Endodermal cell (in vitro differentiated cells): ENCODE measurements around the gene GARIN5B. TPM values are rescaled to one million over a fixed set of nuclear protein-coding genes. Genes with fewer than 3 reads are reported as not detected.

Source experiments
- DNase-seq: peaks from one replicate; pipeline ENCODE4 v3.0.0-alpha.2; 2017
- H3K27ac ChIP-seq: 2 replicates; pipeline ENCODE4 v1.5.1; 2013; ENCODE audit warnings: mild to moderate bottlenecking, low read depth, low read length, moderate library complexity
- H3K27me3 ChIP-seq: 2 replicates; pipeline ENCODE4 v1.6.1; 2013; ENCODE audit warnings: mild to moderate bottlenecking, low read length, moderate library complexity; ENCODE audit not compliant: insufficient read depth, control insufficient read depth, poor library complexity, severe bottlenecking
- H3K36me3 ChIP-seq: 2 replicates; pipeline ENCODE4 v1.7.0; 2013; ENCODE audit warnings: mild to moderate bottlenecking, low read length, moderate library complexity; ENCODE audit not compliant: control insufficient read depth, insufficient read depth
- H3K4me1 ChIP-seq: one replicate; pipeline ENCODE4 v1.7.0; 2013; ENCODE audit warnings: low read length; ENCODE audit not compliant: control insufficient read depth, insufficient read depth
- H3K4me3 ChIP-seq: 2 replicates; pipeline ENCODE4 v1.5.1; 2013; ENCODE audit warnings: mild to moderate bottlenecking, low read length, moderate library complexity
- H3K9ac ChIP-seq: 2 replicates; pipeline ENCODE4 v1.6.1; 2013; ENCODE audit warnings: mild to moderate bottlenecking, low read length, moderate library complexity; ENCODE audit not compliant: poor library complexity, severe bottlenecking; ENCODE audit errors: extremely low read depth
- H3K9me3 ChIP-seq: 2 replicates; pipeline ENCODE4 v1.6.1; 2013; ENCODE audit warnings: mild to moderate bottlenecking, low read length, moderate library complexity; ENCODE audit not compliant: control insufficient read depth
- H3K27ac Mint-ChIP-seq: 2 replicates; pipeline ENCODE4 v1.8.0; 2020; ENCODE audit warnings: mixed read lengths
- H3K27me3 Mint-ChIP-seq: 2 replicates; pipeline ENCODE4 v1.8.0; 2021; ENCODE audit warnings: mild to moderate bottlenecking, mixed read lengths; ENCODE audit not compliant: insufficient read depth
- H3K36me3 Mint-ChIP-seq: 2 replicates; pipeline ENCODE4 v1.8.0; 2020; ENCODE audit warnings: low read depth, mixed read lengths
- H3K4me1 Mint-ChIP-seq: 2 replicates; pipeline ENCODE4 v1.8.0; 2020; ENCODE audit warnings: mixed read lengths
- H3K4me3 Mint-ChIP-seq: 2 replicates; pipeline ENCODE4 v1.8.0; 2020; ENCODE audit warnings: mild to moderate bottlenecking, moderate library complexity, mixed read lengths
- H3K9me3 Mint-ChIP-seq: 2 replicates; pipeline ENCODE4 v1.8.0; 2020; ENCODE audit warnings: mild to moderate bottlenecking, mixed read lengths
- WGBS, 2 experiments: methylation state at CpG; one replicate each; pipeline versions ENCODE4 v1.1.5 to v1.1.7; 2013; ENCODE audit warnings: missing lambda C conversion rate in 2 of 2, mixed read lengths in 1 of 2; ENCODE audit not compliant: insufficient coverage in 1 of 2, insufficient read length in 1 of 2; 5-methylcytosine and 5-hydroxymethylcytosine counted together
- total RNA-seq, 2 donors: library from RNA; stranded (reverse); fragmentation: NEBNext Ultra II Directional in 1 of 2; extraction: Animal tissue kit (Norgen Biotek cat#: 25700) in 1 of 2; gene quantifications; 2 replicates in 1 of 2; 3 replicates in 1 of 2; pipeline ENCODE4 v1.2.1, GENCODE V29; 2021
- TF ChIP-seq, protein P1 (sequence below): fragments of 200-600 bp; sonication (generic); conservative IDR thresholded peaks from 2 replicates; pipeline ENCODE4 v1.5.0; 2021; ENCODE audit warnings: antibody characterized with exemption, mild to moderate bottlenecking

The GARIN5B gene
- total RNA-seq, 2 donors from 2014 or later: 0.09 to 0.11 TPM

DNA sequence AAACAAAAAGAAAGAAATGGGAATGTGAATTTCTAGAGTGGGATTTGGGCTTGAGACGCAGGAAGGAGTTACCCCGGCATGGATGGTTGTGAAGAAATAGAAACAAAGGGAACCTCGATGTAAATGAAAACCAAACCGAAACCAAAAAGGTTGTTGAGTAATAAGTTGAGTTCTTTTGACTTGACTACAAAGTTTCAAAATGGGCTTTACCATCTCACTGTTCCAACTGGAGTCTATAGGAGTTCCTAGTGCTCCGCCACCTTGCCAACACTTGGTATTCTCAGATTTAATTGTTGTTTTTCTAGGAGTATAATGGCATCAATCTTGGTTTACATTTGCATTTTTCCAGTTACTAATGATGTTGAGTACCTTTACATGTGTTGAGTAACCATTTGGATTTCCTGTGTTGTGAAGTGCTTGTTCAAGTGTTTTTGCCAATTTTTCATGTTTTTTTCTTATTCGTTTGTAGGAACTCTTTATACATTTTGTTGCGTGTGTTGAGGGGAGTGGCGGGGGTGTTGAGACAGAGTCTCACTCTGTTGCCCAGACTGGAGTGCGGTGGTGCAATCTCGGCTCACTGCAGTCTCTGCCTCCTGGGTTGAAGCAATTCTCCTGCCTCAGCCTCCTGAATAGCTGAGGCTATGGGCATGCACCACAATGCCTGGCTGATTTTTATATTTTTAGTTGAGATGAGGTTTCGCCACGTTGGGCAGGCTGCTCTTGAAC, 35.3 kb upstream of the GARIN5B start:
- no peak for DNase-seq
- H3K9me3 Mint-ChIP-seq: no peaks in the 10 kb centered on the region
- 94 to 95% methylated on average over 11 to 12 of the region's 12 CpGs for WGBS, 2 experiments
- no peaks in the 10 kb centered on the region for H3K9me3 ChIP-seq
- no peaks in the 10 kb centered on the region for H3K4me1 ChIP-seq
- H3K4me3 Mint-ChIP-seq: no peak overlapping the region
- H3K4me3 ChIP-seq: no peak overlapping the region
- H3K27ac ChIP-seq: no peak overlapping the region
- peaks cover 22% of the 10 kb centered on the region for H3K36me3 ChIP-seq
- no peak overlapping the region for H3K9ac ChIP-seq
- peaks cover 7% of the 10 kb centered on the region for H3K27me3 Mint-ChIP-seq
- H3K4me1 Mint-ChIP-seq: no peaks in the 10 kb centered on the region
- H3K36me3 Mint-ChIP-seq: peaks cover 24% of the 10 kb centered on the region
- H3K27me3 ChIP-seq: no peaks in the 10 kb centered on the region
- no peak overlapping the region for H3K27ac Mint-ChIP-seq
- TF ChIP-seq, protein P1, sequence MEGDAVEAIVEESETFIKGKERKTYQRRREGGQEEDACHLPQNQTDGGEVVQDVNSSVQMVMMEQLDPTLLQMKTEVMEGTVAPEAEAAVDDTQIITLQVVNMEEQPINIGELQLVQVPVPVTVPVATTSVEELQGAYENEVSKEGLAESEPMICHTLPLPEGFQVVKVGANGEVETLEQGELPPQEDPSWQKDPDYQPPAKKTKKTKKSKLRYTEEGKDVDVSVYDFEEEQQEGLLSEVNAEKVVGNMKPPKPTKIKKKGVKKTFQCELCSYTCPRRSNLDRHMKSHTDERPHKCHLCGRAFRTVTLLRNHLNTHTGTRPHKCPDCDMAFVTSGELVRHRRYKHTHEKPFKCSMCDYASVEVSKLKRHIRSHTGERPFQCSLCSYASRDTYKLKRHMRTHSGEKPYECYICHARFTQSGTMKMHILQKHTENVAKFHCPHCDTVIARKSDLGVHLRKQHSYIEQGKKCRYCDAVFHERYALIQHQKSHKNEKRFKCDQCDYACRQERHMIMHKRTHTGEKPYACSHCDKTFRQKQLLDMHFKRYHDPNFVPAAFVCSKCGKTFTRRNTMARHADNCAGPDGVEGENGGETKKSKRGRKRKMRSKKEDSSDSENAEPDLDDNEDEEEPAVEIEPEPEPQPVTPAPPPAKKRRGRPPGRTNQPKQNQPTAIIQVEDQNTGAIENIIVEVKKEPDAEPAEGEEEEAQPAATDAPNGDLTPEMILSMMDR: no peak

DNA sequence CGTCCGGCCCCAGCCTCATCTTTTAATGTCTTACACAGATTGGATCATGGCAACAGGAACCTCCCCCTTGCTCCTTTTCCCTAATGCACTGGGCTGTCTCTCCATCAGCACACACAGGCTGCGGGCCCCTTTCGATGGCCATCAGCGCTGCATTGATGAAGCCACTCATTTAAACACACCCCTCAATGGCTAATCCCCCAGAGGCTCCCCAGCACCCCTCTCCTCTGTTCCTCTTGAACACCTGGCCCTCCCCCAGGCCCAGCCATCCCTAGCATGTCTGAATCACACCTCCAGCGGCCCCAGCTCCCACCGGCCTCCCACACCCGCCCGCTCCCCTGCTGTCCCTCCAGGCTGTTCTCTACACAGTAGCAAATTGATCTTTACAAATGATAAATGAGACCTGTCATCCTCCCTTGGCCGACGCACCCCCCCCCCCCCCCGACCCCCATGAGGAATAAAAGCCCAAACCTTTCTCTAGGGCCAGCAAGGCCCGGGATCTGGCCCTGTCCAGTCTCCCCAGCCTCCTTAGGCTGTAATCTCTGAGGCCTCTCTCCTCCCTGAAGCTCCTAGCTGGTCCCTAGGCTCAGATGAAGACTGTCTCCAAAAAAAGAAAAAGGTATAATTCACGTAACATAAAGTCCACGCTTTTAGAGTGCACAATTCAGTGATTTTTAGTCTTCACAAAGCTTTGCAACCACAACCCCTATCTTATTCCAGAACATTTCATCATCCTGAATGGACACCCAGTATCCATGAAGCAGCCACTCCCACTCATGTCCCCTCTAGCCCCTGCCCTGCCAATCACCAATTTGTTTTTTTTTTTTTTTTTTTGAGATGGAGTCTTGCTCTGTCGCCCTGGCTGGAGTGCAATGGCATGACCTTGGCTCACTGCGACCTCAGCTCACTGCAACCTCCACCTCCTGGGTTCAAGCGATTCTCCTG, 30.0 kb upstream of the GARIN5B start:
- peak overlapping the region; percentile 61 for H3K27ac ChIP-seq
- Mint-ChIP-seq H3K36me3 (peaks cover 22% of the 10 kb centered on the region), H3K27ac (no peak overlapping the region), H3K27me3 (peaks cover 4% of the 10 kb centered on the region), H3K4me1 (peaks cover 25% of the 10 kb centered on the region), H3K9me3 (no peaks in the 10 kb centered on the region), H3K4me3 (no peak overlapping the region)
- TF ChIP-seq, protein P1: no peak
- peaks cover 32% of the 10 kb centered on the region for H3K36me3 ChIP-seq
- no peak overlapping the region for H3K4me3 ChIP-seq
- no peaks in the 10 kb centered on the region for H3K9me3 ChIP-seq
- no peak for DNase-seq
- WGBS, 2 experiments: 42 to 49% methylated on average over 9 to 18 of the region's 18 CpGs
- peaks cover 11% of the 10 kb centered on the region for H3K4me1 ChIP-seq
- H3K27me3 ChIP-seq: no peaks in the 10 kb centered on the region
- H3K9ac ChIP-seq: no peak overlapping the region

DNA sequence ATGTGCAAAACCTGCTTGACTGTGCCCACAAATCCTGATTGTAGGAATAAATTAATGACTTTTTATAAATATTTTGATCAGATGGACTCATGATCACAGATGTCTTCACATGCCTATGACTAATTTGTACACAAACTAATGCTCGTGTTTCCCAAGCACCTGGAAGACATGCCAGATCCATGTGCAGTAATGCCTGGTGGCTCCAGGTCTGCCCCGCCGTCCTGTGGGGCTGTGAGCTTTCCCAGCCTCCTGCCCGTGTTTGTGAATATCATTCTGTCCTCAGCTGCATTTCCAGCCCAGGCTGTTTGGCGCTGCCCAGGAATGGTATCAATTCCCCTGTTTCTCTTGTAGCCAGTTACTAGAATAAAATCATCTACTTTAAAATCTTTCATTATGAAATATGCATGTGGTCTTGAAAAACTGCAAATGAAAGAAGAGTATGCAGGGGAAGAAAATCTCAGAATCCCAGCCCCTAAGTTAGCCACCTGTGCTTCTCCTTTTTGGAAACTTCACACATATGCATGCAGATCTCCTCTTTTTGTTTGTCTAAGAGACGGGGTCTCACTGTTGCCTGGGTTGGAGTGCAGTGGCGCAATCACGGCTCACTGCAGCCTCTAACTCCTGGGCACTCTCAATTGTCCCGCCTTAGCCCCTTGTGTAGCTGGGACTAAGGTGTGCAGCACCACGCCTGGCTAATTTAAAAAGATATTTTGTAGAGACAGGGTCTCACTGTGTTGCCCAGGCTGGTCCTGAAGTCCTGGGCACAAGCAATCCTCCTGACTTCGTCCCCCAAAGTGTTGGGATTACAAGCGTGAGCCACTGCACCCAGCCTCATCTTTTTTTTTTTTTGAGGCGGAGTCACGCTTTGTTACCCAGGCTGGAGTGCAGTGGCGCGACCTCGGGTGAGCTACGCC, 28.9 kb upstream of the GARIN5B start:
- Mint-ChIP-seq H3K9me3 (no peaks in the 10 kb centered on the region), H3K27ac (no peak overlapping the region), H3K27me3 (no peaks in the 10 kb centered on the region), H3K36me3 (peaks cover 33% of the 10 kb centered on the region), H3K4me3 (no peak overlapping the region), H3K4me1 (peaks cover 34% of the 10 kb centered on the region)
- Histone ChIP-seq H3K9me3 (no peaks in the 10 kb centered on the region), H3K27ac (peak overlapping the region; percentile 37), H3K4me3 (no peak overlapping the region), H3K9ac (no peak overlapping the region), H3K27me3 (no peaks in the 10 kb centered on the region), H3K36me3 (peaks cover 43% of the 10 kb centered on the region), H3K4me1 (peaks cover 21% of the 10 kb centered on the region)
- TF ChIP-seq, protein P1: no peak
- 64 to 70% methylated on average over 14 to 18 of the region's 18 CpGs for WGBS, 2 experiments
- no peak for DNase-seq
